HEK293 (cell line): Measurements from ENCODE around the gene ODAD4.

Experiments used
- CTCF ChIA-PET: fragments of 350-600 bp; formaldehyde crosslinking; extraction: SDS; loops from one replicate; lab custom pipeline; 2021; ENCODE audit warnings: antibody characterized with exemption; lab: Yijun Ruan, JAX
- POLR2A ChIA-PET: fragments of 300-600 bp; formaldehyde crosslinking; extraction: SDS; loops from one replicate; lab custom pipeline; 2020; ENCODE audit warnings: antibody characterized with exemption, inconsistent platforms; lab: Yijun Ruan, JAX
- H3K27ac ChIP-seq: fragments of 200-500 bp; sonication (Bioruptor generic); 2 replicates; pipeline ENCODE4 v1.5.1; 2014; ENCODE audit warnings: low read depth, low read length, control low read depth, inconsistent platforms; ENCODE audit errors: extremely low read depth
- H3K36me3 ChIP-seq, 2 experiments: fragments of 200-500 bp in 1 of 2; sonication (Bioruptor generic) in 1 of 2; 1 replicate in 1 of 2; 2 replicates in 1 of 2; pipeline ENCODE4 v1.5.1; 2014 to 2017; ENCODE audit warnings: inconsistent platforms in 2 of 2, low read length in 2 of 2; ENCODE audit not compliant: control insufficient read depth in 2 of 2, insufficient read depth in 1 of 2
- H3K4me1 ChIP-seq: fragments of 200-500 bp; sonication (Bioruptor generic); 2 replicates; pipeline ENCODE4 v1.5.1; 2014; ENCODE audit warnings: mild to moderate bottlenecking, low read length, inconsistent platforms; ENCODE audit not compliant: control insufficient read depth, insufficient read depth
- H3K4me3 ChIP-seq: 2 replicates; pipeline ENCODE4 v1.5.1; 2011; ENCODE audit warnings: low read depth, mild to moderate bottlenecking, control low read depth, low read length, moderate library complexity
- H3K9me3 ChIP-seq: fragments of 200-500 bp; sonication (Bioruptor generic); 2 replicates; pipeline ENCODE4 v1.5.1; 2014; ENCODE audit warnings: low read depth, low read length, inconsistent platforms; ENCODE audit not compliant: control insufficient read depth, insufficient read depth
- EGR2 ChIP-seq: fragments of 450-650 bp; formaldehyde crosslinking; IDR thresholded peaks from 2 replicates; pipeline ENCODE4 v1.5.1; 2016; ENCODE audit warnings: low read depth, missing biosample characterization, missing genetic modification characterization
- INSM2 ChIP-seq: fragments of 450-650 bp; formaldehyde crosslinking; IDR thresholded peaks from 2 replicates; pipeline ENCODE4 v1.5.1; 2016; ENCODE audit warnings: missing biosample characterization, missing genetic modification characterization
- KLF10 ChIP-seq: fragments of 450-650 bp; IDR thresholded peaks from 2 replicates; pipeline ENCODE4 v1.5.1; 2018; ENCODE audit warnings: missing biosample characterization, mild to moderate bottlenecking, missing genetic modification characterization
- OSR2 ChIP-seq: fragments of 450-650 bp; formaldehyde crosslinking; IDR thresholded peaks from 2 replicates; pipeline ENCODE4 v1.5.1; 2016; ENCODE audit warnings: missing biosample characterization, missing genetic modification characterization
- SALL2 ChIP-seq: fragments of 450-650 bp; formaldehyde crosslinking; IDR thresholded peaks from 2 replicates; pipeline ENCODE4 v1.5.0; 2017; ENCODE audit warnings: missing biosample characterization, mild to moderate bottlenecking, missing genetic modification characterization, borderline replicate concordance
- ZBTB49 ChIP-seq: fragments of 450-650 bp; formaldehyde crosslinking; IDR thresholded peaks from 2 replicates; pipeline ENCODE4 v1.5.1; 2016; ENCODE audit warnings: missing biosample characterization, missing genetic modification characterization, low read depth
- ZBTB8A ChIP-seq: fragments of 450-650 bp; formaldehyde crosslinking; IDR thresholded peaks from 2 replicates; pipeline ENCODE4 v1.5.1; 2016; ENCODE audit warnings: missing biosample characterization, missing genetic modification characterization
- ZFP37 ChIP-seq: fragments of 450-650 bp; formaldehyde crosslinking; IDR thresholded peaks from 2 replicates; pipeline ENCODE4 v1.5.1; 2016; ENCODE audit warnings: missing biosample characterization, missing genetic modification characterization
- ZNF155 ChIP-seq: fragments of 450-650 bp; formaldehyde crosslinking; IDR thresholded peaks from 2 replicates; pipeline ENCODE4 v1.5.1; 2016; ENCODE audit warnings: missing biosample characterization, missing genetic modification characterization
- ZNF18 ChIP-seq: fragments of 450-650 bp; formaldehyde crosslinking; IDR thresholded peaks from 2 replicates; pipeline ENCODE4 v1.5.1; 2016; ENCODE audit warnings: missing biosample characterization, missing genetic modification characterization
- ZNF202 ChIP-seq: fragments of 450-650 bp; formaldehyde crosslinking; IDR thresholded peaks from 2 replicates; pipeline ENCODE4 v1.5.1; 2016; ENCODE audit warnings: missing biosample characterization, missing genetic modification characterization, borderline replicate concordance
- ZNF221 ChIP-seq: fragments of 450-650 bp; formaldehyde crosslinking; IDR thresholded peaks from 2 replicates; pipeline ENCODE4 v1.5.1; 2017; ENCODE audit warnings: missing biosample characterization, missing genetic modification characterization, borderline replicate concordance
- ZNF274 ChIP-seq, 2 experiments: fragments of 200-500 bp in 1 of 2; fragments of 450-650 bp in 1 of 2; sonication (Bioruptor generic) in 1 of 2; formaldehyde crosslinking in 1 of 2; IDR thresholded peaks; 2 replicates each; pipeline versions ENCODE4 v1.5.1 to v1.6.1; 2014 to 2016; ENCODE audit warnings: borderline replicate concordance in 1 of 2, inconsistent platforms in 1 of 2, low read length in 1 of 2, missing biosample characterization in 1 of 2, missing genetic modification characterization in 1 of 2
- ZNF324 ChIP-seq: fragments of 450-650 bp; formaldehyde crosslinking; IDR thresholded peaks from 2 replicates; pipeline ENCODE4 v1.5.1; 2016; ENCODE audit warnings: missing biosample characterization, missing genetic modification characterization
- ZNF362 ChIP-seq: fragments of 450-650 bp; formaldehyde crosslinking; IDR thresholded peaks from 2 replicates; pipeline ENCODE4 v1.5.1; 2016; ENCODE audit warnings: missing biosample characterization, missing genetic modification characterization
- ZNF529 ChIP-seq: fragments of 450-650 bp; formaldehyde crosslinking; IDR thresholded peaks from 2 replicates; pipeline ENCODE4 v1.5.1; 2017; ENCODE audit warnings: missing genetic modification characterization, missing biosample characterization; ENCODE audit not compliant: insufficient replicate concordance
- ZNF561 ChIP-seq: fragments of 450-650 bp; IDR thresholded peaks from 2 replicates; pipeline ENCODE4 v1.5.1; 2018; ENCODE audit warnings: missing biosample characterization, missing genetic modification characterization, borderline replicate concordance
- ZNF701 ChIP-seq: fragments of 450-650 bp; formaldehyde crosslinking; IDR thresholded peaks from 2 replicates; pipeline ENCODE4 v1.5.1; 2016; ENCODE audit warnings: missing biosample characterization, missing genetic modification characterization
- ZNF837 ChIP-seq: fragments of 450-650 bp; formaldehyde crosslinking; IDR thresholded peaks from 2 replicates; pipeline ENCODE4 v1.5.1; 2016; ENCODE audit warnings: missing biosample characterization, missing genetic modification characterization
- ZSCAN16 ChIP-seq: fragments of 450-650 bp; formaldehyde crosslinking; IDR thresholded peaks from 2 replicates; pipeline ENCODE4 v1.5.1; 2016; ENCODE audit warnings: missing biosample characterization, missing genetic modification characterization

The ODAD4 gene

GRCh38 chr17:41888332-41888965 is 42.0 kb upstream of the ODAD4 start:
- Histone ChIP-seq H3K36me3 (peaks cover 92% of the 10 kb centered on the region in 2 experiments), H3K9me3 (no peaks in the 10 kb centered on the region), H3K4me3 (no peak overlapping the region)
- TF ChIP-seq ZNF701 (tag by site-specific recombination) (no peak), ZNF324 (tag by site-specific recombination) (no peak), ZNF529 (tag by site-specific recombination) (no peak), ZBTB49 (tag by site-specific recombination) (no peak), KLF10 (no peak), ZBTB8A (tag by site-specific recombination) (no peak), ZNF561 (no peak), ZFP37 (tag by site-specific recombination) (no peak), EGR2 (no peak), ZNF155 (no peak), SALL2 (no peak), ZNF202 (tag by site-specific recombination) (no peak), ZSCAN16 (tag by site-specific recombination) (no peak), ZNF362 (tag by site-specific recombination) (no peak), INSM2 (tag by site-specific recombination) (no peak), ZNF837 (no peak)
- TF ChIP-seq, all 188 proteins: peak for 0
- CTCF ChIA-PET: interaction anchor here (0.5 to 1.5 kb wide), 3 partner anchors 71 to 151 kb away, joined by 3 to 4 read pairs (median 3); partner anchors contain the start of gene P3H4
- Histone ChIP-seq H3K27ac (no peak overlapping the region), H3K4me1 (no peaks in the 10 kb centered on the region)
- POLR2A ChIA-PET: interaction anchor here (1.2 kb wide), 1 partner anchor 23 kb away, joined by 4 read pairs; the partner anchor contains the start of gene KLHL11

GRCh38 chr17:41891135-41892020 is 39.0 kb upstream of the ODAD4 start:
- ChIA-PET CTCF (interaction anchor here (0.6 to 1.4 kb wide), 5 partner anchors 10 to 229 kb away, joined by 3 to 6 read pairs (median 4); partner anchors contain the start of gene HAP1), POLR2A (interaction anchor here (0.6 to 1.3 kb wide), 3 partner anchors 10 to 27 kb away, joined by 3 to 5 read pairs (median 3); partner anchors contain the start of gene KLHL11)
- Histone ChIP-seq H3K27ac (no peak overlapping the region), H3K36me3 (peaks cover 88 to 92% of the 10 kb centered on the region in 2 experiments), H3K4me3 (no peak overlapping the region), H3K9me3 (no peaks in the 10 kb centered on the region), H3K4me1 (no peaks in the 10 kb centered on the region)
- TF ChIP-seq ZNF18: peak; percentile 28; the same call in 1 of the 2 replicates
- no peak for TF ChIP-seq ZNF221 (tag by site-specific recombination)
- TF ChIP-seq EGR2: peak; percentile 35; the same call in 1 of the 2 replicates
- no peak for TF ChIP-seq ZNF274 (IDR thresholded peaks at IDR 0.05; ENCODE audit: low read length)
- TF ChIP-seq ZNF274 (tag by site-specific recombination; IDR thresholded peaks at IDR 0.05; ENCODE audit: borderline replicate concordance): no peak
- 0 out of 2 replicates have a peak, but pooled peaks have one; percentile 25 for TF ChIP-seq OSR2
